ENCODE data around the gene LIN37. TPM values are rescaled to one million over a fixed set of nuclear protein-coding genes. Genes with fewer than 3 reads are reported as not detected.
"Not testable (repeated sequence)": the region's sequence is repeated elsewhere in the genome, so short reads cannot be mapped to it uniquely, and the experiment has no call there.

The LIN37 gene
- total RNA-seq, 4 donors from 2014 or later: 5.7 to 13.4 (median 9.5) TPM

- DNase-seq: no peak
- Histone ChIP-seq H3K27me3 (no peaks in the 10 kb centered on the region), H3K4me1 (peaks cover 18 to 35% (median 19%) of the 10 kb centered on the region in 3 donors), H3K4me3 (no peak overlapping the region), H3K9me3 (no peaks in the 10 kb centered on the region), H3K36me3 (peaks cover 40 to 63% (median 41%) of the 10 kb centered on the region in 3 donors), H3K27ac (no peak overlapping the region)
- 78 to 89% methylated on average over 3 to 9 of the region's 17 CpGs for WGBS, 2 donors
- TF ChIP-seq POLR2A (IDR thresholded peaks at IDR 0.05) (no peak), CTCF (IDR thresholded peaks at IDR 0.05) (no peak)
- intact Hi-C loops (cut with DNase I): no loop called here
Observed at GRCh38 chr19:35720648-35721047, 27.7 kb upstream of the LIN37 start.

- 97 to 100% methylated on average over 7 of the region's 16 CpGs for WGBS, 2 donors
- Histone ChIP-seq H3K9me3 (no peaks in the 10 kb centered on the region), H3K4me1 (peaks cover 12 to 28% (median 12%) of the 10 kb centered on the region in 3 donors), H3K27me3 (no peaks in the 10 kb centered on the region), H3K36me3 (peaks cover 47 to 71% (median 48%) of the 10 kb centered on the region in 3 donors), H3K4me3 (no peak overlapping the region), H3K27ac (no peak overlapping the region)
- intact Hi-C loops (cut with DNase I): no loop called here
- no peak for DNase-seq
- TF ChIP-seq POLR2A (IDR thresholded peaks at IDR 0.05) (no peak), CTCF (IDR thresholded peaks at IDR 0.05) (no peak)
Observed at GRCh38 chr19:35721374-35721773, 27.0 kb upstream of the LIN37 start.

- Histone ChIP-seq H3K9me3 (no peaks in the 10 kb centered on the region), H3K27me3 (no peaks in the 10 kb centered on the region), H3K4me1 (peaks cover 12 to 22% (median 12%) of the 10 kb centered on the region in 3 donors), H3K36me3 (peaks cover 53 to 81% (median 59%) of the 10 kb centered on the region in 3 donors), H3K27ac (no peak overlapping the region), H3K4me3 (no peak overlapping the region)
- 80% methylated on average over 1 of the region's 14 CpGs; no CpG with 5 or more reads in 1 of the 2 donors for whole genome bisulfite sequencing, 2 donors
- TF ChIP-seq POLR2A (IDR thresholded peaks at IDR 0.05): no peak
- no peak for TF ChIP-seq CTCF (IDR thresholded peaks at IDR 0.05)
- DNase-seq: no peak
- intact Hi-C loops (cut with DNase I): no loop called here
Observed at GRCh38 chr19:35722461-35722860, 25.9 kb upstream of the LIN37 start.

GRCh38 chr19:35722897-35723296, 25.5 kb upstream of the LIN37 start:
- 90 to 97% methylated on average over 8 to 9 of the region's 16 CpGs for WGBS, 2 donors
- Histone ChIP-seq H3K27ac (no peak overlapping the region), H3K4me3 (no peak overlapping the region), H3K4me1 (peaks cover 12 to 22% (median 12%) of the 10 kb centered on the region in 3 donors), H3K36me3 (peaks cover 58 to 86% (median 63%) of the 10 kb centered on the region in 3 donors), H3K9me3 (no peaks in the 10 kb centered on the region), H3K27me3 (no peaks in the 10 kb centered on the region)
- no peak for TF ChIP-seq CTCF (IDR thresholded peaks at IDR 0.05)
- TF ChIP-seq POLR2A (IDR thresholded peaks at IDR 0.05): no peak
- intact Hi-C loops (cut with DNase I): no loop called here
- no peak for DNase-seq

GRCh38 chr19:35723671-35724070, 24.7 kb upstream of the LIN37 start:
- intact Hi-C loops (cut with DNase I): no loop called here
- H3K27me3 ChIP-seq: no peaks in the 10 kb centered on the region
- TF ChIP-seq CTCF (IDR thresholded peaks at IDR 0.05) (no peak), POLR2A (IDR thresholded peaks at IDR 0.05) (no peak)

GRCh38 chr19:35724132-35724531, 24.2 kb upstream of the LIN37 start:
- not testable (repeated sequence) for H3K27me3 ChIP-seq

More at GRCh38 chr19:35723671-35724070, 24.7 kb upstream of the LIN37 start:
- peaks cover 65 to 94% (median 68%) of the 10 kb centered on the region in 3 donors for H3K36me3 ChIP-seq
- H3K4me3 ChIP-seq: no peak overlapping the region
- H3K27ac ChIP-seq: no peak overlapping the region
- no peak for DNase-seq
- no peaks in the 10 kb centered on the region for H3K9me3 ChIP-seq
- H3K4me1 ChIP-seq: peaks cover 11 to 20% (median 12%) of the 10 kb centered on the region in 3 donors
- 95 to 100% methylated on average over 1 to 4 of the region's 24 CpGs for WGBS, 2 donors

More at GRCh38 chr19:35724132-35724531, 24.2 kb upstream of the LIN37 start:
- H3K9me3 ChIP-seq; DNase-seq; H3K27ac ChIP-seq; intact Hi-C loops (cut with DNase I); H3K4me3 ChIP-seq: not testable (repeated sequence)
- 80 to 90% methylated on average over 5 to 7 of the region's 7 CpGs for WGBS, 2 donors
- H3K4me1 ChIP-seq: peaks cover 6 to 15% (median 7%) of the 10 kb centered on the region in 3 donors
- peaks cover 70 to 98% (median 73%) of the 10 kb centered on the region in 3 donors for H3K36me3 ChIP-seq
